Neural progenitor cell (in vitro differentiated cells): ENCODE measurements around the gene CDH13.

Experiments
- CTCF ChIP-seq: fragments of 200-600 bp; sonication (generic); IDR thresholded peaks from 2 replicates; pipeline ENCODE4 v1.5.1; 2017; ENCODE audit warnings: antibody characterized with exemption, mild to moderate bottlenecking
- EZH2 ChIP-seq: fragments of 200-600 bp; sonication (generic); IDR thresholded peaks from 2 replicates; pipeline ENCODE4 v1.6.1; 2017; ENCODE audit warnings: antibody characterized with exemption, mild to moderate bottlenecking, moderate library complexity
- EZH2phosphoT487 ChIP-seq: fragments of 200-600 bp; sonication (generic); IDR thresholded peaks from 2 replicates; pipeline ENCODE4 v1.6.1; 2017; ENCODE audit warnings: antibody characterized with exemption

- no peak for TF ChIP-seq EZH2
- no peak for TF ChIP-seq CTCF
- TF ChIP-seq EZH2phosphoT487, result no peak
Observed at GRCh38 chr16:83023640-83024039, 396.9 kb downstream of the CDH13 start.
